Measurements from ENCODE around the gene EN2. TPM values are rescaled to one million over a fixed set of nuclear protein-coding genes. Genes with fewer than 3 reads are reported as not detected.

EN2 gene
- not detected in 2 replicates for total RNA-seq
- 0.17 and 0.24 TPM in 2 replicates for polyA plus RNA-seq

GRCh38 chr7:155458111-155458877 is at the start of gene EN2:
TSS of gene EN2 (plus strand) at chr7:155458129. CDS start at chr7:155458378, 249 bp downstream.
- TF ChIP-seq EZH2phosphoT487 (IDR thresholded peaks at IDR 0.05; ENCODE audit: low read depth, severe bottlenecking, unreplicated experiment): peak; percentile 92
- TF ChIP-seq EZH2 (IDR thresholded peaks at IDR 0.05; ENCODE audit: borderline replicate concordance): peak; percentile 96
- TF ChIP-seq, protein P1, sequence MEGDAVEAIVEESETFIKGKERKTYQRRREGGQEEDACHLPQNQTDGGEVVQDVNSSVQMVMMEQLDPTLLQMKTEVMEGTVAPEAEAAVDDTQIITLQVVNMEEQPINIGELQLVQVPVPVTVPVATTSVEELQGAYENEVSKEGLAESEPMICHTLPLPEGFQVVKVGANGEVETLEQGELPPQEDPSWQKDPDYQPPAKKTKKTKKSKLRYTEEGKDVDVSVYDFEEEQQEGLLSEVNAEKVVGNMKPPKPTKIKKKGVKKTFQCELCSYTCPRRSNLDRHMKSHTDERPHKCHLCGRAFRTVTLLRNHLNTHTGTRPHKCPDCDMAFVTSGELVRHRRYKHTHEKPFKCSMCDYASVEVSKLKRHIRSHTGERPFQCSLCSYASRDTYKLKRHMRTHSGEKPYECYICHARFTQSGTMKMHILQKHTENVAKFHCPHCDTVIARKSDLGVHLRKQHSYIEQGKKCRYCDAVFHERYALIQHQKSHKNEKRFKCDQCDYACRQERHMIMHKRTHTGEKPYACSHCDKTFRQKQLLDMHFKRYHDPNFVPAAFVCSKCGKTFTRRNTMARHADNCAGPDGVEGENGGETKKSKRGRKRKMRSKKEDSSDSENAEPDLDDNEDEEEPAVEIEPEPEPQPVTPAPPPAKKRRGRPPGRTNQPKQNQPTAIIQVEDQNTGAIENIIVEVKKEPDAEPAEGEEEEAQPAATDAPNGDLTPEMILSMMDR (IDR thresholded peaks at IDR 0.05; ENCODE audit: poor library complexity): no peak
- no peaks in the 10 kb centered on the region for H3K9me2 ChIP-seq (replicated peaks; ENCODE audit: insufficient read depth)
- H2AFZ ChIP-seq: peak within 1 kb of the TSS; percentile 90
- H3K4me1 ChIP-seq (ENCODE audit: insufficient read depth): peaks cover 18% of the 10 kb centered on the region
- peaks cover 96% of the 10 kb centered on the region for H3K27me3 ChIP-seq
- no peak within 1 kb of the TSS for H3K27ac ChIP-seq
- no peak for DNase-seq (ENCODE audit: low spot score)
- peak within 1 kb of the TSS; percentile 97 for H3K4me2 ChIP-seq
- H3K4me3 ChIP-seq: peak within 1 kb of the TSS; percentile 75
- no peaks in the 10 kb centered on the region for H3K36me3 ChIP-seq (replicated peaks; ENCODE audit: insufficient read depth, low read depth)
- H4K20me1 ChIP-seq (ENCODE audit: insufficient read depth, poor library complexity, severe bottlenecking): no peaks in the 10 kb centered on the region
- no peaks in the 10 kb centered on the region for H3K79me2 ChIP-seq
- H3K9me3 ChIP-seq (ENCODE audit: low read depth): no peaks in the 10 kb centered on the region
- under 1% methylated on average over 62 of the region's 105 CpGs for WGBS (ENCODE audit: low lambda C conversion rate, missing lambda C conversion rate)

- no peak for DNase-seq (ENCODE audit: low spot score)
- Histone ChIP-seq H3K9me3 (ENCODE audit: low read depth) (no peaks in the 10 kb centered on the region), H3K4me1 (ENCODE audit: insufficient read depth) (no peaks in the 10 kb centered on the region), H4K20me1 (ENCODE audit: insufficient read depth, poor library complexity, severe bottlenecking) (no peaks in the 10 kb centered on the region), H3K4me2 (no peak overlapping the region), H3K27ac (no peak overlapping the region), H3K36me3 (replicated peaks; ENCODE audit: insufficient read depth, low read depth) (no peaks in the 10 kb centered on the region), H3K27me3 (peaks cover 24% of the 10 kb centered on the region), H2AFZ (no peak overlapping the region), H3K79me2 (no peaks in the 10 kb centered on the region), H3K9me2 (replicated peaks; ENCODE audit: insufficient read depth) (no peaks in the 10 kb centered on the region), H3K4me3 (no peak overlapping the region)
- TF ChIP-seq EZH2 (IDR thresholded peaks at IDR 0.05; ENCODE audit: borderline replicate concordance): no peak
- TF ChIP-seq, protein P1 (IDR thresholded peaks at IDR 0.05; ENCODE audit: poor library complexity): no peak
- TF ChIP-seq EZH2phosphoT487 (IDR thresholded peaks at IDR 0.05; ENCODE audit: low read depth, severe bottlenecking, unreplicated experiment): no peak
- WGBS (ENCODE audit: low lambda C conversion rate, missing lambda C conversion rate): 52% methylated on average over 27 of the region's 38 CpGs
Observed at GRCh38 chr7:155408651-155409586, 49.0 kb upstream of the EN2 start.

DNA sequence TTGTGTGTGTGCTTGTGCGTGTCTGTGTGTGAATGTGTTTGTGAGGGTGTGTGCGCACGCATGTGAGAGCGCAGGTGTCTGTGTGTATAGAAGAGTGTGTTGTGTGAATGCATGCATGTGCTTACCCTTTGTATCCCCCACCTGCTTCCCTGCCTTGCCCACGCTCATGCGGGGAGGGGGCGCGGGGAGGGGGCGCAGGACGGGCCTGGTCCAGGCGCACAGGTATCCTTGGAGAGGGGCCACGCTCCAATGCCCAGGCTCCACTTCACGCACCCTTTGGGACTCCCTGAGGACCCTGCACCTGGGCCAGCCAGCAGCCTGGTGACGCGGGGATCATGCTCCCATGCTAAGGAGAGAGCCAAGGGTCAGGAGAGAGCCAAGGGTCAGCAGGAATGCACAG is 47.9 kb upstream of the EN2 start:
- Histone ChIP-seq H3K4me3 (no peak overlapping the region), H3K27ac (no peak overlapping the region), H4K20me1 (ENCODE audit: insufficient read depth, poor library complexity, severe bottlenecking) (no peaks in the 10 kb centered on the region), H3K9me3 (ENCODE audit: low read depth) (no peaks in the 10 kb centered on the region), H3K4me2 (no peak overlapping the region), H3K9me2 (replicated peaks; ENCODE audit: insufficient read depth) (no peaks in the 10 kb centered on the region), H2AFZ (no peak overlapping the region), H3K4me1 (ENCODE audit: insufficient read depth) (no peaks in the 10 kb centered on the region), H3K36me3 (replicated peaks; ENCODE audit: insufficient read depth, low read depth) (no peaks in the 10 kb centered on the region), H3K27me3 (peaks cover 23% of the 10 kb centered on the region), H3K79me2 (no peaks in the 10 kb centered on the region)
- TF ChIP-seq, protein P1 (IDR thresholded peaks at IDR 0.05; ENCODE audit: poor library complexity): no peak
- no peak for TF ChIP-seq EZH2phosphoT487 (IDR thresholded peaks at IDR 0.05; ENCODE audit: low read depth, severe bottlenecking, unreplicated experiment)
- no peak for TF ChIP-seq EZH2 (IDR thresholded peaks at IDR 0.05; ENCODE audit: borderline replicate concordance)
- WGBS (ENCODE audit: low lambda C conversion rate, missing lambda C conversion rate): 87% methylated on average over 11 of the region's 15 CpGs
- no peak for DNase-seq (ENCODE audit: low spot score)

All from hepatocyte (in vitro differentiated cells).